K562 (cell line): ENCODE measurements around the gene CFAP54. TPM values are rescaled to one million over a fixed set of nuclear protein-coding genes. Genes with fewer than 3 reads are reported as not detected.

Source experiments
- ADNP ChIP-seq: fragments of 200-800 bp; sonication (Bioruptor generic); IDR thresholded peaks from 2 replicates; pipeline ENCODE4 v1.6.1; 2016; ENCODE audit warnings: missing genetic modification characterization, missing compliant biosample characterization
- ARID1B ChIP-seq: fragments of 450-650 bp; IDR thresholded peaks from 2 replicates; pipeline ENCODE4 v1.6.1; 2016; ENCODE audit warnings: antibody characterized with exemption, mild to moderate bottlenecking, inconsistent platforms
- BACH1 ChIP-seq: fragments of 200-800 bp; sonication (Bioruptor generic); IDR thresholded peaks from 2 replicates; pipeline ENCODE4 v1.6.1; 2016; ENCODE audit warnings: missing genetic modification characterization, missing compliant biosample characterization
- BMI1 ChIP-seq: fragments of 150-350 bp; IDR thresholded peaks from 2 replicates; pipeline ENCODE4 v1.6.1; 2014; ENCODE audit warnings: low read length
- BRF1 ChIP-seq: IDR thresholded peaks from 3 replicates; pipeline ENCODE4 v1.6.1; 2011; ENCODE audit warnings: borderline replicate concordance, mild to moderate bottlenecking; ENCODE audit not compliant: insufficient read length; ENCODE audit errors: extremely low read depth
- C11orf30 ChIP-seq: fragments of 450-650 bp; IDR thresholded peaks from 2 replicates; pipeline ENCODE4 v1.6.1; 2016; ENCODE audit warnings: low read depth, mild to moderate bottlenecking
- CBFA2T2 ChIP-seq: fragments of 450-650 bp; conservative IDR thresholded peaks from 2 replicates; pipeline ENCODE4 v1.6.1; 2017; ENCODE audit warnings: mild to moderate bottlenecking
- CBFA2T3 ChIP-seq: fragments of 450-650 bp; IDR thresholded peaks from 2 replicates; pipeline ENCODE4 v1.6.1; 2017
- CEBPG ChIP-seq, 3 experiments: fragments of 200-800 bp in 1 of 3; sonication (Bioruptor generic) in 1 of 3; sonication (generic) in 1 of 3; formaldehyde crosslinking in 1 of 3; IDR thresholded peaks in 2 of 3; conservative IDR thresholded peaks in 1 of 3; 2 replicates each; pipeline versions ENCODE4 v1.6.1 to v1.8.0; 2016 to 2022; ENCODE audit warnings: missing compliant biosample characterization in 2 of 3, missing genetic modification characterization in 2 of 3, mild to moderate bottlenecking in 1 of 3, missing genetic modification reagents in 1 of 3
- FOSL1 ChIP-seq: fragments of 200-800 bp; sonication (Bioruptor generic); conservative IDR thresholded peaks from 2 replicates; pipeline ENCODE4 v1.6.1; 2016; ENCODE audit warnings: missing genetic modification characterization, missing compliant biosample characterization
- FOXA3 ChIP-seq, 2 experiments: fragments of 450-650 bp in 1 of 2; sonication (generic) in 1 of 2; formaldehyde crosslinking; IDR thresholded peaks in 1 of 2; conservative IDR thresholded peaks in 1 of 2; 2 replicates each; pipeline versions ENCODE4 v1.4.0 to v1.8.0; 2020 to 2022; ENCODE audit warnings: mild to moderate bottlenecking in 2 of 2, missing genetic modification reagents in 1 of 2
- FOXK2 ChIP-seq, 2 experiments: fragments of 450-650 bp; IDR thresholded peaks in 1 of 2; conservative IDR thresholded peaks in 1 of 2; 2 replicates each; pipeline ENCODE4 v1.6.1; 2016; ENCODE audit warnings: low read depth in 2 of 2, mild to moderate bottlenecking in 1 of 2
- GATAD2A ChIP-seq: fragments of 450-650 bp; IDR thresholded peaks from 2 replicates; pipeline ENCODE4 v1.6.1; 2017
- MAFF ChIP-seq: IDR thresholded peaks from 2 replicates; pipeline ENCODE4 v1.6.1; 2012; ENCODE audit warnings: low read length, improper control_type of control experiment
- MAFG ChIP-seq: fragments of 450-650 bp; conservative IDR thresholded peaks from 2 replicates; pipeline ENCODE4 v1.6.1; 2016; ENCODE audit warnings: missing genetic modification characterization, missing compliant biosample characterization
- MAFK ChIP-seq: IDR thresholded peaks from 2 replicates; pipeline ENCODE4 v1.6.1; 2011; ENCODE audit warnings: low read length, improper control_type of control experiment
- MEIS2 ChIP-seq: fragments of 450-650 bp; IDR thresholded peaks from 2 replicates; pipeline ENCODE4 v1.6.1; 2014; ENCODE audit warnings: mild to moderate bottlenecking; ENCODE audit not compliant: partially characterized antibody
- NFE2 ChIP-seq: IDR thresholded peaks from 2 replicates; pipeline ENCODE4 v1.6.1; 2014; ENCODE audit warnings: antibody characterized with exemption, low read depth
- NR2C1 ChIP-seq, 2 experiments: fragments of 450-650 bp; IDR thresholded peaks; 2 replicates each; pipeline ENCODE4 v1.6.1; 2017; ENCODE audit warnings: mild to moderate bottlenecking in 2 of 2, antibody characterized with exemption in 1 of 2, inconsistent platforms in 1 of 2, missing compliant biosample characterization in 1 of 2, missing genetic modification characterization in 1 of 2
- RNF2 ChIP-seq: sonication (generic); IDR thresholded peaks from 2 replicates; pipeline ENCODE4 v1.6.1; 2016
- SMARCA4 ChIP-seq: fragments of 450-650 bp; IDR thresholded peaks from 2 replicates; pipeline ENCODE4 v1.6.1; 2016
- SOX6 ChIP-seq: fragments of 450-650 bp; IDR thresholded peaks from 2 replicates; pipeline ENCODE4 v1.6.1; 2014; ENCODE audit warnings: mild to moderate bottlenecking
- SREBF2 ChIP-seq: sonication (generic); formaldehyde crosslinking; IDR thresholded peaks from 2 replicates; pipeline ENCODE4 v1.4.0; 2020; ENCODE audit warnings: mild to moderate bottlenecking, missing genetic modification reagents
- TEAD4 ChIP-seq, 2 experiments: sonication (generic) in 1 of 2; formaldehyde crosslinking in 1 of 2; IDR thresholded peaks; 2 replicates each; pipeline versions ENCODE4 v1.6.1 to v1.8.0; 2012 to 2022; ENCODE audit warnings: borderline replicate concordance in 1 of 2, inconsistent platforms in 1 of 2, low read length in 1 of 2, mild to moderate bottlenecking in 1 of 2, missing genetic modification reagents in 1 of 2
- TFAP4 ChIP-seq: sonication (generic); formaldehyde crosslinking; IDR thresholded peaks from 2 replicates; pipeline ENCODE4 v1.8.0; 2022; ENCODE audit warnings: missing genetic modification reagents, mild to moderate bottlenecking, moderate library complexity, borderline replicate concordance
- polyA plus RNA-seq, 8 experiments: library from polyadenylated mRNA; depleted of rRNA in 4 of 8; stranded (reverse) in 5 of 8; unstranded in 3 of 8; fragments of >200 nt; fragmentation: Nextera tagmentation in 2 of 8; fragmentation: Illumina TruSeq in 1 of 8; extraction: Ambion mirVana in 2 of 8; extraction: Trizol in 1 of 8; gene quantifications; 2 replicates each; pipeline versions ENCODE4 v1.2.1 to v1.2.3, GENCODE V29; 2011 to 2014; ENCODE audit warnings: inconsistent platforms in 1 of 8, missing spikeins in 1 of 8
- total RNA-seq, 7 experiments: library from RNA; depleted of rRNA in 6 of 7; stranded (reverse); fragments of >200 nt in 6 of 7; fragmentation: Illumina TruSeq in 2 of 7; extraction: Trizol in 2 of 7; gene quantifications; 2 replicates each; pipeline versions ENCODE4 v1.2.1 to v1.2.3, GENCODE V29; 2011 to 2021; ENCODE audit warnings: low replicate concordance in 1 of 7
- TF ChIP-seq, protein P1 (sequence below): fragments of 450-650 bp; IDR thresholded peaks from 2 replicates; pipeline ENCODE4 v1.6.1; 2017; ENCODE audit warnings: mild to moderate bottlenecking, moderate library complexity

CFAP54 gene
- total and polyA plus RNA-seq, 9 of the 15 experiments (the other 6 are each of a cell fraction or from before 2014, with no cell fraction given), result 0.03 to 0.23 (median 0.10) TPM; not detected in 3

DNA sequence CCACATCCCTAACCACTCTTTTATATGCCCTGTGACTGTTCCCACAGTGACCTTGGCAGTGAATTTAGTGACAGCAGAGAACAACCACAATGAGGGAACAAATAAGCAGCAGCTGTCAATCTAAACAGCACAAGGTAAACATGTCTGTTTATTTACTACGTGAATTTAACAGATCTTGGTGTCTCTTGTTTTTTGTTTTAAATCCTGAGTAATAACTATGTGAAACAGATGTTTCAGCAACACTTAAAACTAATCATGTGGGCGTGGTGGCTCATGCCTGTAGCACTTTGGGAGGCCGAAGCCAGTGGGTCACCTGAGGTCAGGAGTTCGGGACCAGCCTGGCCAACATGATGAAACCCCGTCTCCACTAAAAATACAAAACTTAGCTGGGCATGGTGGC lies 17.0 kb upstream of the CFAP54 start (continued):
- TF ChIP-seq C11orf30 (peak; percentile 82), BRF1 (no peak), CEBPG (CRISPR knock-in tag; IDR thresholded peaks at IDR 0.05) (no peak), CEBPG (tag; conservative IDR thresholded peaks at IDR 0.05 in 1 of 2, IDR thresholded peaks at IDR 0.05 in 1 of 2) (peak; percentile 38 to 48; a peak in 2 of 4 replicates), TEAD4 (IDR thresholded peaks at IDR 0.05; ENCODE audit: low read length) (peak; percentile 52; the same call in 1 of the 2 replicates), TEAD4 (CRISPR knock-in tag; IDR thresholded peaks at IDR 0.05; ENCODE audit: borderline replicate concordance) (no peak), GATAD2A (no peak), SMARCA4 (peak; percentile 34; the same call in 1 of the 2 replicates), CBFA2T3 (peak; percentile 79), ADNP (tag) (peak; percentile 70; the same call in 1 of the 2 replicates), MAFF (peak; percentile 47; the same call in 1 of the 2 replicates), CBFA2T2 (peak; percentile 59), TFAP4 (CRISPR knock-in tag) (peak; percentile 22; the same call in 1 of the 2 replicates), FOSL1 (0 out of 2 replicates have a peak, but pooled peaks have one; percentile 53), ARID1B (peak; percentile 66), MAFK (peak; percentile 42; the same call in 1 of the 2 replicates), FOXA3 (CRISPR knock-in tag; conservative IDR thresholded peaks at IDR 0.05 in 1 of 2, IDR thresholded peaks at IDR 0.05 in 1 of 2) (peak; percentile 55 to 73; a peak in 3 of 4 replicates), BMI1 (no peak), MEIS2 (peak; percentile 71), BACH1 (peak; percentile 52; the same call in 1 of the 2 replicates), MAFG (tag) (peak; percentile 92), SREBF2 (CRISPR knock-in tag) (no peak), RNF2 (no peak), NR2C1 (IDR thresholded peaks at IDR 0.05) (no peak), NR2C1 (tag; IDR thresholded peaks at IDR 0.05) (peak; percentile 18; the same call in 1 of the 2 replicates), NFE2 (peak; percentile 63), FOXK2 (conservative IDR thresholded peaks at IDR 0.05 in 1 of 2, IDR thresholded peaks at IDR 0.05 in 1 of 2; ENCODE audit: low read depth in 2 of 2) (peak; percentile 34 to 65; a peak in 1 of 4 replicates), SOX6 (peak; percentile 87)
- TF ChIP-seq, protein P1, sequence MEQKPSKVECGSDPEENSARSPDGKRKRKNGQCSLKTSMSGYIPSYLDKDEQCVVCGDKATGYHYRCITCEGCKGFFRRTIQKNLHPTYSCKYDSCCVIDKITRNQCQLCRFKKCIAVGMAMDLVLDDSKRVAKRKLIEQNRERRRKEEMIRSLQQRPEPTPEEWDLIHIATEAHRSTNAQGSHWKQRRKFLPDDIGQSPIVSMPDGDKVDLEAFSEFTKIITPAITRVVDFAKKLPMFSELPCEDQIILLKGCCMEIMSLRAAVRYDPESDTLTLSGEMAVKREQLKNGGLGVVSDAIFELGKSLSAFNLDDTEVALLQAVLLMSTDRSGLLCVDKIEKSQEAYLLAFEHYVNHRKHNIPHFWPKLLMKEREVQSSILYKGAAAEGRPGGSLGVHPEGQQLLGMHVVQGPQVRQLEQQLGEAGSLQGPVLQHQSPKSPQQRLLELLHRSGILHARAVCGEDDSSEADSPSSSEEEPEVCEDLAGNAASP, result peak; percentile 60; the same call in 1 of the 2 replicates
